ENCODE data around the gene NEDD4L. TPM values are rescaled to one million over a fixed set of nuclear protein-coding genes. Genes with fewer than 3 reads are reported as not detected.

NEDD4L gene
- total RNA-seq, 1 donor from 2014 or later = 209 TPM

GRCh38 chr18:58109256-58109655 is 65.2 kb downstream of the NEDD4L start:
- peak overlapping the region; percentile 24 for H3K27ac Mint-ChIP-seq (ENCODE audit: unreplicated experiment)
- no peak for DNase-seq
- TF ChIP-seq, protein P1, sequence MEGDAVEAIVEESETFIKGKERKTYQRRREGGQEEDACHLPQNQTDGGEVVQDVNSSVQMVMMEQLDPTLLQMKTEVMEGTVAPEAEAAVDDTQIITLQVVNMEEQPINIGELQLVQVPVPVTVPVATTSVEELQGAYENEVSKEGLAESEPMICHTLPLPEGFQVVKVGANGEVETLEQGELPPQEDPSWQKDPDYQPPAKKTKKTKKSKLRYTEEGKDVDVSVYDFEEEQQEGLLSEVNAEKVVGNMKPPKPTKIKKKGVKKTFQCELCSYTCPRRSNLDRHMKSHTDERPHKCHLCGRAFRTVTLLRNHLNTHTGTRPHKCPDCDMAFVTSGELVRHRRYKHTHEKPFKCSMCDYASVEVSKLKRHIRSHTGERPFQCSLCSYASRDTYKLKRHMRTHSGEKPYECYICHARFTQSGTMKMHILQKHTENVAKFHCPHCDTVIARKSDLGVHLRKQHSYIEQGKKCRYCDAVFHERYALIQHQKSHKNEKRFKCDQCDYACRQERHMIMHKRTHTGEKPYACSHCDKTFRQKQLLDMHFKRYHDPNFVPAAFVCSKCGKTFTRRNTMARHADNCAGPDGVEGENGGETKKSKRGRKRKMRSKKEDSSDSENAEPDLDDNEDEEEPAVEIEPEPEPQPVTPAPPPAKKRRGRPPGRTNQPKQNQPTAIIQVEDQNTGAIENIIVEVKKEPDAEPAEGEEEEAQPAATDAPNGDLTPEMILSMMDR (IDR thresholded peaks at IDR 0.05; ENCODE audit: partially characterized antibody, unreplicated experiment) = no peak
- no peak overlapping the region for H3K4me3 Mint-ChIP-seq (ENCODE audit: unreplicated experiment)
- H3K4me1 Mint-ChIP-seq (ENCODE audit: low read depth, unreplicated experiment) = peaks cover 45% of the 10 kb centered on the region
- peaks cover 18% of the 10 kb centered on the region for H3K27me3 Mint-ChIP-seq (ENCODE audit: unreplicated experiment)
- H3K36me3 Mint-ChIP-seq (ENCODE audit: unreplicated experiment) = no peaks in the 10 kb centered on the region
- peaks cover 15% of the 10 kb centered on the region for H3K9me3 Mint-ChIP-seq (ENCODE audit: unreplicated experiment)

- H3K4me3 Mint-ChIP-seq (ENCODE audit: unreplicated experiment) = no peak overlapping the region
- H3K27me3 Mint-ChIP-seq (ENCODE audit: unreplicated experiment) = peaks cover 21% of the 10 kb centered on the region
- no peaks in the 10 kb centered on the region for H3K36me3 Mint-ChIP-seq (ENCODE audit: unreplicated experiment)
- peaks cover 47% of the 10 kb centered on the region for H3K4me1 Mint-ChIP-seq (ENCODE audit: low read depth, unreplicated experiment)
- TF ChIP-seq, protein P1 (IDR thresholded peaks at IDR 0.05; ENCODE audit: partially characterized antibody, unreplicated experiment) = no peak
- peak overlapping the region; percentile 25 for H3K27ac Mint-ChIP-seq (ENCODE audit: unreplicated experiment)
- peaks cover 15% of the 10 kb centered on the region for H3K9me3 Mint-ChIP-seq (ENCODE audit: unreplicated experiment)
- no peak for DNase-seq
Measured at GRCh38 chr18:58110398-58110797, 66.4 kb downstream of the NEDD4L start.

DNA sequence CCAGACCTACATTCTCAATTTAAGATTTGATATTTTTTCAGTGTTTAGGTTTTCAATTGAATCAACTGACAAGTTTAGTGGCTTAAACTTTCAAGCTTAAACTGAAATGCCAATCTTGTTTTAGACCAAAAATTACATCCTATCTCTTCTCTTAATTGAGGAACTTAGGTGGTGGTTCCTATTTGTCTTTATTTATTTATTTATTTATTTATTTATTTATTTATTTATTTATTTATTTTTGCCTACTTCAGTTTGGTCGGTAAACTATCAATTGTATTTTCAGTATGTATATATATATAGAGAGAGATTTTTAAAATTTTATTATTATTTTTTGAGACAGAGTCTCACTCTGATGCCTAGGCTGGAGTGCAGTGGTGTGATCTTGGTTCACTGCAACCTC is 68.1 kb downstream of the NEDD4L start:
- Mint-ChIP-seq H3K36me3 (ENCODE audit: unreplicated experiment) (no peaks in the 10 kb centered on the region), H3K27me3 (ENCODE audit: unreplicated experiment) (peaks cover 13% of the 10 kb centered on the region), H3K9me3 (ENCODE audit: unreplicated experiment) (peaks cover 4% of the 10 kb centered on the region), H3K4me3 (ENCODE audit: unreplicated experiment) (no peak overlapping the region), H3K4me1 (ENCODE audit: low read depth, unreplicated experiment) (peaks cover 52% of the 10 kb centered on the region), H3K27ac (ENCODE audit: unreplicated experiment) (no peak overlapping the region)
- DNase-seq = no peak
- TF ChIP-seq, protein P1 (IDR thresholded peaks at IDR 0.05; ENCODE audit: partially characterized antibody, unreplicated experiment) = no peak

DNA sequence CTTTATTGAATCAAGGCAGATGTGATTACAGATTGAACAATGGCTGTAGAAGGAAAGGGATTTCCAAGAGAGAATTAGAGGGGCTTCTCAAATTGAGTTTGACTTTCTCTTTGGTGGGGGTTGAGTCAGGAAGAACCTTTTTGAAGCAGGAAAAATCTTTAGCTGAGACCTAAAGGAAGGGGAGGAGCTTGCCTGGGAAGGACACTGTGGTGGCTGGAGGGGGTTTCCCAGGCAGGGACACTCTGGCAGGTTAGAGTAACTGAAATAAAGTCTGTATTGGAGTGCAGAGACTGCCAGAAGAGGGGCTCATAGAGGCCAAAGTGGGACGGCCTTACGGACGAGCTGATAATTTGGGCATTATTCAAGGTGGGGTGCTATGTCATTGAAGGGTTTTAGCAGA is 69.3 kb downstream of the NEDD4L start:
- Mint-ChIP-seq H3K27ac (ENCODE audit: unreplicated experiment) (peak overlapping the region; percentile 35), H3K27me3 (ENCODE audit: unreplicated experiment) (peaks cover 12% of the 10 kb centered on the region), H3K4me3 (ENCODE audit: unreplicated experiment) (no peak overlapping the region), H3K36me3 (ENCODE audit: unreplicated experiment) (no peaks in the 10 kb centered on the region), H3K9me3 (ENCODE audit: unreplicated experiment) (peaks cover 4% of the 10 kb centered on the region), H3K4me1 (ENCODE audit: low read depth, unreplicated experiment) (peaks cover 63% of the 10 kb centered on the region)
- no peak for DNase-seq
- TF ChIP-seq, protein P1 (IDR thresholded peaks at IDR 0.05; ENCODE audit: partially characterized antibody, unreplicated experiment) = no peak

GRCh38 chr18:58114766-58115165 is 70.7 kb downstream of the NEDD4L start:
- no peak for DNase-seq
- H3K4me3 Mint-ChIP-seq (ENCODE audit: unreplicated experiment) = no peak overlapping the region
- H3K36me3 Mint-ChIP-seq (ENCODE audit: unreplicated experiment) = no peaks in the 10 kb centered on the region
- H3K27ac Mint-ChIP-seq (ENCODE audit: unreplicated experiment) = peak overlapping the region; percentile 64
- H3K4me1 Mint-ChIP-seq (ENCODE audit: low read depth, unreplicated experiment) = peaks cover 72% of the 10 kb centered on the region
- peaks cover 3% of the 10 kb centered on the region for H3K9me3 Mint-ChIP-seq (ENCODE audit: unreplicated experiment)
- TF ChIP-seq, protein P1 (IDR thresholded peaks at IDR 0.05; ENCODE audit: partially characterized antibody, unreplicated experiment) = no peak
- peaks cover 14% of the 10 kb centered on the region for H3K27me3 Mint-ChIP-seq (ENCODE audit: unreplicated experiment)
